K562 (cell line): Measurements from ENCODE around the gene ABCA7. TPM values are rescaled to one million over a fixed set of nuclear protein-coding genes. Genes with fewer than 3 reads are reported as not detected.
A peak's percentile ranks its signal among the peaks of the same experiment; 100 is the strongest.

Source experiments
- ELF2 ChIP-seq: fragments of 250-450 bp; sonication (Bioruptor Pico); IDR thresholded peaks from 2 replicates; pipeline ENCODE4 v1.5.0; 2021; ENCODE audit warnings: mild to moderate bottlenecking
- PCBP1 ChIP-seq: fragments of 200-400 bp; formaldehyde crosslinking; IDR thresholded peaks from 2 replicates; pipeline ENCODE4 v1.6.1; 2018; ENCODE audit warnings: mild to moderate bottlenecking, low read depth, low read length; ENCODE audit not compliant: poor library complexity, severe bottlenecking
- POLR2G ChIP-seq: fragments of 200-400 bp; formaldehyde crosslinking; IDR thresholded peaks from 2 replicates; pipeline ENCODE4 v1.6.1; 2017; ENCODE audit warnings: low read depth, mild to moderate bottlenecking, antibody characterized with exemption, low read length, moderate library complexity
- SMARCB1 ChIP-seq: IDR thresholded peaks from 2 replicates; pipeline ENCODE4 v1.6.1; 2011; ENCODE audit warnings: improper control_type of control experiment, low read depth; ENCODE audit not compliant: insufficient read length
- TCFL5 ChIP-seq: fragments of 250-450 bp; sonication (Bioruptor Pico); conservative IDR thresholded peaks from 2 replicates; pipeline ENCODE4 v1.6.1; 2021; ENCODE audit warnings: mild to moderate bottlenecking, moderate library complexity, matching md5 sums
- ZNF551 ChIP-seq: fragments of 250-450 bp; sonication (Bioruptor Pico); IDR thresholded peaks from 2 replicates; pipeline ENCODE4 v1.5.0; 2021; ENCODE audit warnings: mild to moderate bottlenecking, moderate library complexity
- polyA plus RNA-seq, 8 experiments: library from polyadenylated mRNA; depleted of rRNA in 4 of 8; stranded (reverse) in 5 of 8; unstranded in 3 of 8; fragments of >200 nt; fragmentation: Nextera tagmentation in 2 of 8; fragmentation: Illumina TruSeq in 1 of 8; extraction: Ambion mirVana in 2 of 8; extraction: Trizol in 1 of 8; gene quantifications; 2 replicates each; pipeline versions ENCODE4 v1.2.1 to v1.2.3, GENCODE V29; 2011 to 2014; ENCODE audit warnings: inconsistent platforms in 1 of 8, missing spikeins in 1 of 8
- total RNA-seq, 7 experiments: library from RNA; depleted of rRNA in 6 of 7; stranded (reverse); fragments of >200 nt in 6 of 7; fragmentation: Illumina TruSeq in 2 of 7; extraction: Trizol in 2 of 7; gene quantifications; 2 replicates each; pipeline versions ENCODE4 v1.2.1 to v1.2.3, GENCODE V29; 2011 to 2021; ENCODE audit warnings: low replicate concordance in 1 of 7
- TF ChIP-seq, protein P1 (sequence below), 2 experiments: fragments of 450-650 bp; IDR thresholded peaks; 2 replicates each; pipeline ENCODE4 v1.6.1; 2016; ENCODE audit warnings: mild to moderate bottlenecking in 2 of 2, borderline replicate concordance in 1 of 2, low read depth in 1 of 2, moderate library complexity in 1 of 2
- TF ChIP-seq, protein P2 (sequence below): conservative IDR thresholded peaks from 2 replicates; pipeline ENCODE4 v1.6.1; 2011; ENCODE audit warnings: low read depth, mild to moderate bottlenecking, low read length; ENCODE audit not compliant: control insufficient read depth

The ABCA7 gene
- total and polyA plus RNA-seq, 9 of the 15 experiments (the other 6 are each of a cell fraction or from before 2014, with no cell fraction given): 2.3 to 96.1 (median 31.2) TPM

GRCh38 chr19:990746-991145 lies 49.2 kb upstream of the ABCA7 start (continued):
- TF ChIP-seq, protein P1, sequence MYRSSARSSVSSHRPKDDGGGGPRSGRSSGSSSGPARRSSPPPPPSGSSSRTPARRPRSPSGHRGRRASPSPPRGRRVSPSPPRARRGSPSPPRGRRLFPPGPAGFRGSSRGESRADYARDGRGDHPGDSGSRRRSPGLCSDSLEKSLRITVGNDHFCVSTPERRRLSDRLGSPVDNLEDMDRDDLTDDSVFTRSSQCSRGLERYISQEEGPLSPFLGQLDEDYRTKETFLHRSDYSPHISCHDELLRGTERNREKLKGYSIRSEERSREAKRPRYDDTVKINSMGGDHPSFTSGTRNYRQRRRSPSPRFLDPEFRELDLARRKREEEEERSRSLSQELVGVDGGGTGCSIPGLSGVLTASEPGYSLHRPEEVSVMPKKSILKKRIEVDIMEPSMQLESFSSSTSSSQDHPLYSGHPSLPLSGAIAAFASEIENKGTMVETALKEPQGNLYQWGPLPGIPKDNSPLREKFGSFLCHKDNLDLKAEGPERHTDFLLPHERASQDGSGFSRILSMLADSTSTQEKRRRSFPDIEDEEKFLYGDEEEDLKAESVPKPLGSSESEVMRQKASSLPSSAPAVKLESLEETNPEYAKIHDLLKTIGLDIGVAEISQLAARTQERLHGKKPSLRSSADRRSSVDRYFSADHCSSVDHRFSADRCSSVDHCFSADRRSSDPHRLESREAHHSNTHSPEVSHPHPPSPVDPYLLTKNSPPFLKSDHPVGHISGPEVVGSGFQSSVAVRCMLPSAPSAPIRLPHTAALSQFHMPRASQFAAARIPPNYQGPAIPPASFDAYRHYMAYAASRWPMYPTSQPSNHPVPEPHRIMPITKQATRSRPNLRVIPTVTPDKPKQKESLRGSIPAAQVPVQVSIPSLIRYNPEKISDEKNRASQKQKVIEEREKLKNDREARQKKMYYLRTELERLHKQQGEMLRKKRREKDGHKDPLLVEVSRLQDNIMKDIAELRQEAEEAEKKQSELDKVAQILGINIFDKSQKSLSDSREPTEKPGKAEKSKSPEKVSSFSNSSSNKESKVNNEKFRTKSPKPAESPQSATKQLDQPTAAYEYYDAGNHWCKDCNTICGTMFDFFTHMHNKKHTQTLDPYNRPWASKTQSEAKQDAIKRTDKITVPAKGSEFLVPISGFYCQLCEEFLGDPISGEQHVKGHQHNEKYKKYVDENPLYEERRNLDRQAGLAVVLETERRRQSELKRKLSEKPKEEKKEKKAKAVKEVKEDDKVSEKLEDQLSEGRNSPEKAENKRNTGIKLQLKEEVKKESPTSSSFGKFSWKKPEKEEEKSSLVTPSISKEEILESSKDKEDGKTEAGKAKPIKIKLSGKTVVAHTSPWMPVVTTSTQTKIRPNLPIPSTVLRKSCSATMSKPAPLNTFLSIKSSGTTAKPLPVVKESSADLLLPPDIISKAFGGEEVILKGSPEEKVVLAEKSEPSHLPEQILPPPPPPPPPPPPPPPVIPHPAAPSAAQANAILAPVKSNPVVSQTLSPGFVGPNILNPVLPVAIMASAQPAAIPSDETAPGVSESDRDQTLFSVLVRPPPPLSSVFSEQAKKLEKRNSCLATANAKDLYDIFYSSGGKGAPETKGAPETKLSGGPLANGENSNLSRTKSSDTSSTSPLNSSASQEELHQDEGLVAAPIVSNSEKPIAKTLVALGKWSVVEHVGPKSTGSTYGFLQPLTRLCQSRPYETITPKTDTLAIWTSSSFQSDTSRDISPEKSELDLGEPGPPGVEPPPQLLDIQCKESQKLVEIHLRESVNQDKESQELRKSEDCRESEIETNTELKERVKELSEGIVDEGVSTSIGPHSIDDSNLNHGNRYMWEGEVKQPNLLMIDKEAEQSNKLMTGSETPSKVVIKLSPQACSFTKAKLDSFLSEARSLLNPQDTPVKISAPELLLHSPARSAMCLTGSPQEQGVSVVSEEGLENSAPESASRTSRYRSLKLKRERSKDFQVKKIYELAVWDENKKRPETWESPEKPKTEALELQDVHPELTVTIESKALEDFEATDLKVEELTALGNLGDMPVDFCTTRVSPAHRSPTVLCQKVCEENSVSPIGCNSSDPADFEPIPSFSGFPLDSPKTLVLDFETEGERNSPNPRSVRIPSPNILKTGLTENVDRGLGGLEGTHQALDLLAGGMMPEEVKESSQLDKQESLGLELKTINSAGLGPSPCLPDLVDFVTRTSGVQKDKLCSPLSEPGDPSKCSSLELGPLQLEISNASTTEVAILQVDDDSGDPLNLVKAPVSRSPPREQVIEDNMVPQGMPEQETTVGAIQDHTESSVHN (IDR thresholded peaks at IDR 0.05; ENCODE audit: borderline replicate concordance in 1 of 2, low read depth in 1 of 2): no peak
- TF ChIP-seq TCFL5 (CRISPR knock-in tag) (no peak), SMARCB1 (no peak), POLR2G (peak; percentile 64; the same call in 1 of the 2 replicates), ELF2 (CRISPR knock-in tag) (no peak), PCBP1 (peak; percentile 27), ZNF551 (CRISPR knock-in tag) (no peak)
- TF ChIP-seq, protein P2, sequence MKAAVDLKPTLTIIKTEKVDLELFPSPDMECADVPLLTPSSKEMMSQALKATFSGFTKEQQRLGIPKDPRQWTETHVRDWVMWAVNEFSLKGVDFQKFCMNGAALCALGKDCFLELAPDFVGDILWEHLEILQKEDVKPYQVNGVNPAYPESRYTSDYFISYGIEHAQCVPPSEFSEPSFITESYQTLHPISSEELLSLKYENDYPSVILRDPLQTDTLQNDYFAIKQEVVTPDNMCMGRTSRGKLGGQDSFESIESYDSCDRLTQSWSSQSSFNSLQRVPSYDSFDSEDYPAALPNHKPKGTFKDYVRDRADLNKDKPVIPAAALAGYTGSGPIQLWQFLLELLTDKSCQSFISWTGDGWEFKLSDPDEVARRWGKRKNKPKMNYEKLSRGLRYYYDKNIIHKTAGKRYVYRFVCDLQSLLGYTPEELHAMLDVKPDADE: no peak
